Lower lobe of right lung (tissue), 2 donors: ENCODE measurements around the gene ZBED4. TPM values are rescaled to one million over a fixed set of nuclear protein-coding genes. Genes with fewer than 3 reads are reported as not detected.

Experiments
- ATAC-seq, 2 donors: fragments of 200-7000 bp; cut with Tn5 transposase; one replicate each; pipeline ENCODE4 v1.9.1; 2020 to 2022; ENCODE audit warnings: mild to moderate bottlenecking in 2 of 2, moderate library complexity in 2 of 2
- DNase-seq: peaks from one replicate; pipeline ENCODE4 v3.0.0-alpha.2; 2020
- H3K27ac ChIP-seq: fragments of 200-600 bp; one replicate; pipeline ENCODE4 v1.8.0; 2022
- H3K27me3 ChIP-seq: fragments of 200-600 bp; one replicate; pipeline ENCODE4 v1.8.0; 2022; ENCODE audit warnings: low read depth
- H3K36me3 ChIP-seq: fragments of 200-600 bp; one replicate; pipeline ENCODE4 v1.8.0; 2022; ENCODE audit warnings: mild to moderate bottlenecking
- H3K4me1 ChIP-seq: fragments of 200-600 bp; one replicate; pipeline ENCODE4 v1.8.0; 2022
- H3K4me3 ChIP-seq: fragments of 200-600 bp; one replicate; pipeline ENCODE4 v1.8.0; 2022; ENCODE audit warnings: mild to moderate bottlenecking
- H3K9me3 ChIP-seq: fragments of 200-600 bp; one replicate; pipeline ENCODE4 v1.8.0; 2022
- CTCF ChIP-seq: fragments of 200-600 bp; IDR thresholded peaks from one replicate; pipeline ENCODE4 v1.8.0; 2022; ENCODE audit warnings: antibody characterized with exemption, mild to moderate bottlenecking
- intact Hi-C: fragments of 100-400 bp; cut with DNase I; formaldehyde crosslinking; loops from one replicate; pipeline ENCODE4 v1.11.0; 2022
- total RNA-seq: library from RNA; stranded (reverse); fragmentation: NEBNext Ultra II Directional; extraction: Animal tissue kit (Norgen Biotek cat#: 25700); gene quantifications from one replicate; pipeline ENCODE4 v1.2.1, GENCODE V29; 2021
- donor health status: DM: no; HTN: yes; CAD: no; lungs with severe emphysema.

The ZBED4 gene
- total RNA-seq, 1 donor from 2014 or later = 12.7 TPM

GRCh38 chr22:49811020-49811791, 42.4 kb upstream of the ZBED4 start:
- Histone ChIP-seq H3K4me1 (peaks cover 43% of the 10 kb centered on the region), H3K36me3 (peaks cover 30% of the 10 kb centered on the region), H3K27ac (no peak overlapping the region), H3K4me3 (no peak overlapping the region), H3K9me3 (no peaks in the 10 kb centered on the region), H3K27me3 (no peaks in the 10 kb centered on the region)
- DNase-seq = peak; percentile 35
- no peak for TF ChIP-seq CTCF
- intact Hi-C loops = no loop called here
- ATAC-seq = no peak

- no peak for TF ChIP-seq CTCF
- ATAC-seq (peak in 1 of 2 donors; percentile 36), DNase-seq (peak; percentile 18)
- Histone ChIP-seq H3K4me1 (peaks cover 41% of the 10 kb centered on the region), H3K36me3 (peaks cover 41% of the 10 kb centered on the region), H3K27me3 (no peaks in the 10 kb centered on the region), H3K9me3 (no peaks in the 10 kb centered on the region), H3K4me3 (no peak overlapping the region), H3K27ac (no peak overlapping the region)
- intact Hi-C loops = no loop called here
Observed at GRCh38 chr22:49812838-49813237, 40.8 kb upstream of the ZBED4 start.

- H3K36me3 ChIP-seq = peaks cover 55% of the 10 kb centered on the region
- intact Hi-C loops = no loop called here
- no peaks in the 10 kb centered on the region for H3K9me3 ChIP-seq
- H3K4me3 ChIP-seq = no peak overlapping the region
- no peak overlapping the region for H3K27ac ChIP-seq
- TF ChIP-seq CTCF = no peak
- DNase-seq (peak; percentile 34), ATAC-seq (no peak)
- peaks cover 28% of the 10 kb centered on the region for H3K4me1 ChIP-seq
- no peaks in the 10 kb centered on the region for H3K27me3 ChIP-seq
Observed at GRCh38 chr22:49814164-49814686, 39.4 kb upstream of the ZBED4 start.

GRCh38 chr22:49814856-49815255, 38.8 kb upstream of the ZBED4 start:
- intact Hi-C loops = no loop called here
- Histone ChIP-seq H3K27ac (no peak overlapping the region), H3K9me3 (no peaks in the 10 kb centered on the region), H3K4me1 (peaks cover 25% of the 10 kb centered on the region), H3K36me3 (peaks cover 60% of the 10 kb centered on the region), H3K27me3 (no peaks in the 10 kb centered on the region), H3K4me3 (no peak overlapping the region)
- TF ChIP-seq CTCF = no peak
- ATAC-seq = no peak
- peak; percentile 20 for DNase-seq

- Histone ChIP-seq H3K27me3 (no peaks in the 10 kb centered on the region), H3K27ac (no peak overlapping the region), H3K36me3 (peaks cover 68% of the 10 kb centered on the region), H3K4me1 (peaks cover 21% of the 10 kb centered on the region), H3K4me3 (no peak overlapping the region), H3K9me3 (no peaks in the 10 kb centered on the region)
- ATAC-seq (peak; percentile 31 to 38), DNase-seq (peak; percentile 37)
- TF ChIP-seq CTCF = no peak
- intact Hi-C loops = no loop called here
Observed at GRCh38 chr22:49815641-49816091, 38.0 kb upstream of the ZBED4 start.
